SK-N-SH treated with all-trans-retinoic acid at 6 μM for 48 hours (cell line): ENCODE results near the gene UNC5B.

Experiments used
- ATAC-seq: fragments of 200-7000 bp; cut with Tn5 transposase; 3 replicates; pipeline ENCODE4 v1.9.1; 2020; ENCODE audit warnings: mild to moderate bottlenecking, moderate library complexity
- ARNTL ChIP-seq: fragments of 450-650 bp; formaldehyde crosslinking; IDR thresholded peaks from 2 replicates; pipeline ENCODE4 v1.5.0; 2020; ENCODE audit warnings: low read depth, mild to moderate bottlenecking, moderate library complexity, borderline replicate concordance
- BACH2 ChIP-seq: fragments of 250-450 bp; sonication (Bioruptor Pico); IDR thresholded peaks from 2 replicates; pipeline ENCODE4 v1.9.0; 2021; ENCODE audit warnings: mild to moderate bottlenecking, borderline replicate concordance
- CSDC2 ChIP-seq: fragments of 250-450 bp; sonication (Bioruptor Pico); IDR thresholded peaks from 2 replicates; pipeline ENCODE4 v1.5.0; 2020; ENCODE audit warnings: mild to moderate bottlenecking, moderate library complexity
- CSRNP3 ChIP-seq: fragments of 250-450 bp; sonication (Bioruptor Pico); IDR thresholded peaks from 2 replicates; pipeline ENCODE4 v1.5.1; 2021; ENCODE audit warnings: mild to moderate bottlenecking, moderate library complexity
- GLIS3 ChIP-seq: fragments of 250-450 bp; sonication (Bioruptor Pico); IDR thresholded peaks from 2 replicates; pipeline ENCODE4 v1.5.0; 2020; ENCODE audit warnings: mild to moderate bottlenecking, moderate library complexity
- PATZ1 ChIP-seq: fragments of 250-450 bp; sonication (Bioruptor Pico); IDR thresholded peaks from 2 replicates; pipeline ENCODE4 v1.8.0; 2020; ENCODE audit warnings: mild to moderate bottlenecking, moderate library complexity, borderline replicate concordance
- POU6F1 ChIP-seq: fragments of 250-450 bp; sonication (Bioruptor Pico); IDR thresholded peaks from 2 replicates; pipeline ENCODE4 v1.8.0; 2021; ENCODE audit warnings: low read depth, mild to moderate bottlenecking, moderate library complexity, borderline replicate concordance
- PPARA ChIP-seq: fragments of 250-450 bp; sonication (Bioruptor Pico); IDR thresholded peaks from 2 replicates; pipeline ENCODE4 v1.5.0; 2020; ENCODE audit warnings: mild to moderate bottlenecking, borderline replicate concordance
- RARB ChIP-seq: fragments of 250-450 bp; sonication (Bioruptor Pico); IDR thresholded peaks from 2 replicates; pipeline ENCODE4 v1.8.0; 2021; ENCODE audit warnings: mild to moderate bottlenecking, moderate library complexity
- SNAI2 ChIP-seq: fragments of 250-450 bp; sonication (Bioruptor Pico); IDR thresholded peaks from 2 replicates; pipeline ENCODE4 v1.5.0; 2020; ENCODE audit warnings: mild to moderate bottlenecking, moderate library complexity
- TOX ChIP-seq: fragments of 250-450 bp; sonication (Bioruptor Pico); IDR thresholded peaks from 2 replicates; pipeline ENCODE4 v1.8.0; 2021; ENCODE audit warnings: mild to moderate bottlenecking, moderate library complexity, borderline replicate concordance
- TSHZ2 ChIP-seq: fragments of 250-450 bp; sonication (Bioruptor Pico); IDR thresholded peaks from 2 replicates; pipeline ENCODE4 v1.5.0; 2020; ENCODE audit warnings: mild to moderate bottlenecking, moderate library complexity
- ZC3H10 ChIP-seq: fragments of 250-450 bp; sonication (Bioruptor Pico); IDR thresholded peaks from 2 replicates; pipeline ENCODE4 v1.5.1; 2021; ENCODE audit warnings: mild to moderate bottlenecking, moderate library complexity
- ZFP3 ChIP-seq: fragments of 250-450 bp; sonication (Bioruptor Pico); IDR thresholded peaks from 2 replicates; pipeline ENCODE4 v1.5.0; 2020; ENCODE audit warnings: mild to moderate bottlenecking, moderate library complexity
- ZFP30 ChIP-seq: fragments of 450-650 bp; formaldehyde crosslinking; IDR thresholded peaks from 2 replicates; pipeline ENCODE4 v1.5.0; 2022; ENCODE audit warnings: mild to moderate bottlenecking, moderate library complexity
- ZNF565 ChIP-seq: fragments of 450-650 bp; formaldehyde crosslinking; conservative IDR thresholded peaks from 2 replicates; pipeline ENCODE4 v1.5.0; 2020; ENCODE audit warnings: low read depth, mild to moderate bottlenecking, moderate library complexity
- ZNF70 ChIP-seq: fragments of 450-650 bp; formaldehyde crosslinking; IDR thresholded peaks from 2 replicates; pipeline ENCODE4 v1.5.0; 2020; ENCODE audit warnings: mild to moderate bottlenecking, moderate library complexity
- ZNF8 ChIP-seq: fragments of 450-650 bp; formaldehyde crosslinking; IDR thresholded peaks from 2 replicates; pipeline ENCODE4 v1.5.0; 2020; ENCODE audit warnings: mild to moderate bottlenecking, moderate library complexity

The UNC5B gene

GRCh38 chr10:71348850-71349249 is 136.5 kb downstream of the UNC5B start:
- no peak for TF ChIP-seq ZC3H10 (CRISPR knock-in tag)
- no peak for TF ChIP-seq ZNF8 (CRISPR knock-in tag)
- TF ChIP-seq SNAI2 (CRISPR knock-in tag), result no peak
- no peak for TF ChIP-seq PPARA (CRISPR knock-in tag)
- no peak for TF ChIP-seq ARNTL (CRISPR knock-in tag)
- no peak for TF ChIP-seq ZFP30 (CRISPR knock-in tag)
- ATAC-seq, result no peak

GRCh38 chr10:71349406-71349805 is 137.0 kb downstream of the UNC5B start:
- no peak for ATAC-seq
- no peak for TF ChIP-seq ZFP3
- TF ChIP-seq CSRNP3, result no peak
- TF ChIP-seq TSHZ2, result no peak
- TF ChIP-seq TOX (CRISPR knock-in tag), result no peak
- no peak for TF ChIP-seq RARB (CRISPR knock-in tag)
- TF ChIP-seq POU6F1 (CRISPR knock-in tag), result no peak
- TF ChIP-seq ZNF565 (CRISPR knock-in tag), result no peak
- TF ChIP-seq CSDC2 (CRISPR knock-in tag), result no peak
- no peak for TF ChIP-seq SNAI2 (CRISPR knock-in tag)
- TF ChIP-seq BACH2, result no peak
- no peak for TF ChIP-seq ZFP30 (CRISPR knock-in tag)
- no peak for TF ChIP-seq ZNF70
- TF ChIP-seq ZC3H10 (CRISPR knock-in tag), result no peak
- TF ChIP-seq PATZ1 (CRISPR knock-in tag), result no peak
- TF ChIP-seq ZNF8 (CRISPR knock-in tag), result no peak
- TF ChIP-seq GLIS3 (CRISPR knock-in tag), result no peak

- TF ChIP-seq CSRNP3 (no peak), TSHZ2 (no peak), PPARA (CRISPR knock-in tag) (no peak)
- no peak for ATAC-seq
These were observed 138.7 kb downstream of the UNC5B start for GRCh38 chr10:71351087-71351486.
